K562 (cell line): ENCODE measurements around the gene ABCF3. TPM values are rescaled to one million over a fixed set of nuclear protein-coding genes. Genes with fewer than 3 reads are reported as not detected.

Source experiments
- ATAC-seq: fragments of 200-7000 bp; cut with Tn5 transposase; 3 replicates; pipeline ENCODE4 v1.9.1; 2020; ENCODE audit warnings: moderate library complexity
- BruUV-seq: library from RNA; stranded (reverse); fragments of 400-500 nt; replicated peaks from 2 replicates; lab custom pipeline; 2021; lab: Mats Ljungman, UMichigan
- CTCF ChIA-PET: fragments of 300-600 bp; formaldehyde crosslinking; extraction: SDS; loops from one replicate; lab custom pipeline; 2021; ENCODE audit warnings: low intra/inter-chr PET ratio; lab: Yijun Ruan, JAX
- POLR2A ChIA-PET: fragments of 300-600, 350-650 bp; sonication (Branson Sonifier 250); formaldehyde crosslinking; extraction: SDS; loops from one replicate; lab custom pipeline; 2021; ENCODE audit warnings: antibody characterized with exemption, inconsistent platforms; lab: Yijun Ruan, JAX
- DNase-seq, 4 experiments: peaks; one replicate each; pipeline versions ENCODE4 v3.0.0 to v3.0.0-alpha.2; 2011 to 2018; ENCODE audit warnings: low spot score in 3 of 4, mixed read lengths in 3 of 4; ENCODE audit errors: extremely low read depth in 1 of 4
- FAIRE-seq: peaks from 2 replicates; lab custom pipeline; 2011; peaks lifted over from hg19 to GRCh38; lab: Jason Lieb, UNC
- H2AFZ ChIP-seq: 2 replicates; pipeline ENCODE4 v1.6.0; 2011; ENCODE audit warnings: low read depth, low read length, control low read depth, inconsistent platforms
- H3K27ac ChIP-seq: fragments of 200-600 bp; 3 replicates; pipeline ENCODE4 v1.8.0; 2011; ENCODE audit warnings: low read depth, mild to moderate bottlenecking, control low read depth, inconsistent platforms, low read length, moderate library complexity, mixed read lengths; ENCODE audit errors: extremely low read depth
- H3K27me3 ChIP-seq, 2 experiments: fragments of 300-600 bp in 1 of 2; 2 replicates in 1 of 2; 3 replicates in 1 of 2; pipeline versions ENCODE4 v1.6.0 to v1.8.0; 2011; ENCODE audit warnings: inconsistent platforms in 2 of 2, low read length in 2 of 2, mild to moderate bottlenecking in 1 of 2, mixed read lengths in 1 of 2, moderate library complexity in 1 of 2; ENCODE audit not compliant: control insufficient read depth in 2 of 2, insufficient read depth in 2 of 2
- H3K36me3 ChIP-seq: fragments of 300-600 bp; 3 replicates; pipeline ENCODE4 v1.8.0; 2011; ENCODE audit warnings: mild to moderate bottlenecking, low read length, inconsistent platforms; ENCODE audit not compliant: control insufficient read depth, insufficient read depth
- H3K4me1 ChIP-seq, 2 experiments: fragments of 200-600 bp in 1 of 2; replicated peaks in 1 of 2; 2 replicates in 1 of 2; 3 replicates in 1 of 2; pipeline versions ENCODE4 v1.5.1 to v1.8.0; 2011; ENCODE audit warnings: inconsistent platforms in 2 of 2, low read length in 2 of 2, mild to moderate bottlenecking in 1 of 2, mixed read lengths in 1 of 2, moderate library complexity in 1 of 2; ENCODE audit not compliant: control insufficient read depth in 2 of 2, insufficient read depth in 2 of 2
- H3K4me2 ChIP-seq: 2 replicates; pipeline ENCODE4 v1.6.1; 2011; ENCODE audit warnings: low read length, control low read depth, inconsistent platforms, mixed read lengths; ENCODE audit not compliant: insufficient read depth
- H3K4me3 ChIP-seq: fragments of 200-600 bp; sonication (generic), shearing (Covaris generic); 2 replicates; pipeline ENCODE4 v1.5.1; 2016; ENCODE audit warnings: control low read depth, inconsistent platforms
- H3K79me2 ChIP-seq: fragments of 200-600 bp; 3 replicates; pipeline ENCODE4 v1.8.0; 2011; ENCODE audit warnings: low read length, inconsistent platforms; ENCODE audit not compliant: control insufficient read depth, insufficient read depth
- H3K9ac ChIP-seq, 2 experiments: 2 replicates each; pipeline versions ENCODE4 v1.6.0 to v1.6.1; 2011; ENCODE audit warnings: low read depth in 2 of 2, low read length in 2 of 2, control low read depth in 1 of 2, inconsistent platforms in 1 of 2, mild to moderate bottlenecking in 1 of 2, mixed read lengths in 1 of 2; ENCODE audit not compliant: insufficient read depth in 1 of 2
- H3K9me1 ChIP-seq: one replicate; pipeline ENCODE4 v1.6.0; 2011; ENCODE audit warnings: inconsistent platforms, mild to moderate bottlenecking, low read length, moderate library complexity; ENCODE audit not compliant: control insufficient read depth, insufficient read depth
- H3K9me3 ChIP-seq: replicated peaks from 2 replicates; pipeline ENCODE4 v1.5.1; 2011; ENCODE audit warnings: low read depth, low read length, inconsistent platforms; ENCODE audit not compliant: control insufficient read depth, insufficient read depth
- H4K20me1 ChIP-seq: replicated peaks from 2 replicates; pipeline ENCODE4 v1.6.1; 2011; ENCODE audit warnings: low read length, inconsistent platforms, mixed read lengths; ENCODE audit not compliant: control insufficient read depth, insufficient read depth
- CTBP1 ChIP-seq: fragments of 450-650 bp; IDR thresholded peaks from 2 replicates; pipeline ENCODE4 v1.6.1; 2016; ENCODE audit warnings: borderline replicate concordance
- PHTF2 ChIP-seq: fragments of 250-450 bp; sonication (Bioruptor Pico); IDR thresholded peaks from 2 replicates; pipeline ENCODE4 v1.5.0; 2021; ENCODE audit warnings: mild to moderate bottlenecking
- RAD21 ChIP-seq, 2 experiments: fragments of 250-450 bp in 1 of 2; fragments of 450-650 bp in 1 of 2; sonication (Bioruptor Pico) in 1 of 2; formaldehyde crosslinking in 1 of 2; IDR thresholded peaks in 1 of 2; conservative IDR thresholded peaks in 1 of 2; 2 replicates each; pipeline versions ENCODE4 v1.4.0 to v1.8.0; 2020 to 2022; ENCODE audit warnings: mild to moderate bottlenecking in 2 of 2, moderate library complexity in 1 of 2
- WGBS: fragments of 100-300 bp; shearing (Covaris generic); methylation state at CpG from one replicate; pipeline ENCODE4 v1.1.6; 2016; ENCODE audit warnings: low coverage, mixed read lengths; ENCODE audit not compliant: insufficient coverage; ENCODE audit errors: missing lambda C conversion rate; 5-methylcytosine and 5-hydroxymethylcytosine counted together
- in situ Hi-C: fragments of 300-500 bp; cut with MboI; formaldehyde crosslinking; loops from 4 replicates; pipeline ENCODE4 v1.15.0; 2018; ENCODE audit warnings: inconsistent platforms, mixed read lengths
- intact Hi-C: fragments of 100-400 bp; cut with micrococcal nuclease; formaldehyde crosslinking; loops from 2 replicates; pipeline ENCODE4 v1.14.2; 2022
- polyA plus RNA-seq, 8 experiments: library from polyadenylated mRNA; depleted of rRNA in 4 of 8; stranded (reverse) in 5 of 8; unstranded in 3 of 8; fragments of >200 nt; fragmentation: Nextera tagmentation in 2 of 8; fragmentation: Illumina TruSeq in 1 of 8; extraction: Ambion mirVana in 2 of 8; extraction: Trizol in 1 of 8; gene quantifications; 2 replicates each; pipeline versions ENCODE4 v1.2.1 to v1.2.3, GENCODE V29; 2011 to 2014; ENCODE audit warnings: inconsistent platforms in 1 of 8, missing spikeins in 1 of 8
- total RNA-seq, 7 experiments: library from RNA; depleted of rRNA in 6 of 7; stranded (reverse); fragments of >200 nt in 6 of 7; fragmentation: Illumina TruSeq in 2 of 7; extraction: Trizol in 2 of 7; gene quantifications; 2 replicates each; pipeline versions ENCODE4 v1.2.1 to v1.2.3, GENCODE V29; 2011 to 2021; ENCODE audit warnings: low replicate concordance in 1 of 7
- TF ChIP-seq, protein P1 (sequence below): fragments of 200-800 bp; sonication (Bioruptor generic); IDR thresholded peaks from 2 replicates; pipeline ENCODE4 v1.6.1; 2017; ENCODE audit warnings: missing genetic modification characterization, missing compliant biosample characterization
- TF ChIP-seq, protein P2 (sequence below), 2 experiments: fragments of 450-650 bp; formaldehyde crosslinking in 1 of 2; IDR thresholded peaks; 2 replicates each; pipeline versions ENCODE4 v1.4.0 to v1.6.1; 2014 to 2020; ENCODE audit warnings: mild to moderate bottlenecking in 2 of 2, borderline replicate concordance in 1 of 2, low read depth in 1 of 2
- TF ChIP-seq, protein P3 (sequence below), 3 experiments: IDR thresholded peaks in 2 of 3; conservative IDR thresholded peaks in 1 of 3; 2 replicates each; pipeline ENCODE4 v1.5.1; 2011 to 2012; ENCODE audit warnings: low read length in 3 of 3, mild to moderate bottlenecking in 3 of 3, control low read depth in 2 of 3, improper control_type of control experiment in 1 of 3, inconsistent platforms in 1 of 3, low read depth in 1 of 3, mixed read lengths in 1 of 3, moderate library complexity in 1 of 3; ENCODE audit not compliant: insufficient read depth in 2 of 3
- TF ChIP-seq, protein P4 (sequence below): sonication (generic); formaldehyde crosslinking; IDR thresholded peaks from 2 replicates; pipeline ENCODE4 v1.8.0; 2022; ENCODE audit warnings: missing genetic modification reagents, mild to moderate bottlenecking, moderate library complexity, borderline replicate concordance

ABCF3 gene
- total and polyA plus RNA-seq, 9 of the 15 experiments (the other 6 are each of a cell fraction or from before 2014, with no cell fraction given) = 6.7 to 77.9 (median 45.1) TPM

DNA sequence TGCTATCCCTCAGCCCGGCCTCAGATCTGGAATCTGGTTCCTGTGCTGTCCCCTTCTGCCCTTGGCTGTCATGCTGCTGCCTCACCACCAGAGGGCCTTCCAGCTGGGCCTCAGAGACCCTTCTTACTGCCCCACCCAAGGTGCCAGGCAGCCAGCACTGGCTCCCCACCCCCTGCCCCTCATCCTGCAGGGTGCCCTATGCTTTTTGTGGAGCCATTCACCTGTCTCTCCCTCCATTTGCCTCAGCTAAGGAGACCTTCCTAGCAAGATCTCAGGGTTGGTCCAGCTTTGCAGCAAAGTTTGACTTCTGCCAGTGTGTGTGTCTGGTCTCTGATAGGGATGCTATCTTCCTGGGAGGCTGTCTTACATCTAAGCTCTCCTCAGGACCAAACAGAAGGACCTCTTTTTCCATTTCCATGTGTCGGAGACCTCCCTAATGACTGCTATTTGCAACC is 41.5 kb downstream of the ABCF3 start:
- BruUV-seq = no TSS peak
- Histone ChIP-seq H3K27ac (no peak overlapping the region), H3K4me3 (no peak overlapping the region), H3K9me3 (no peaks in the 10 kb centered on the region), H3K4me1 (peaks cover 0 to 26% of the 10 kb centered on the region in 2 experiments; a peak in 3 of 5 replicates), H3K27me3 (peaks cover 41 to 67% of the 10 kb centered on the region in 2 experiments), H3K4me2 (no peak overlapping the region), H3K9ac (no peak overlapping the region), H4K20me1 (peaks cover 13% of the 10 kb centered on the region), H3K9me1 (no peaks in the 10 kb centered on the region), H3K36me3 (no peaks in the 10 kb centered on the region), H2AFZ (no peak overlapping the region), H3K79me2 (no peaks in the 10 kb centered on the region)
- in situ Hi-C loops (no loop called here), intact Hi-C loops (loop anchor here (1.0 kb wide), 1 partner anchor 57 kb away; no protein-coding TSS in a partner anchor)
- peak; percentile 59 to 80 (median 79) for DNase-seq
- ChIA-PET POLR2A (interaction anchor here (0.6 to 2.9 kb wide), 15 partner anchors 10 to 335 kb away, joined by 3 to 11 read pairs (median 3); partner anchors contain the start of gene EEF1AKMT4), CTCF (interaction anchor here (0.6 kb wide), 1 partner anchor 332 kb away, joined by 4 read pairs; no protein-coding TSS in a partner anchor)
- ATAC-seq = peak; percentile 84
- peak; percentile 69 for FAIRE-seq
- WGBS = 0% methylated on average over 2 of the region's 2 CpGs
- TF ChIP-seq RAD21 (CRISPR knock-in tag; conservative IDR thresholded peaks at IDR 0.05 in 1 of 2, IDR thresholded peaks at IDR 0.05 in 1 of 2) (peak; percentile 32 to 56; a peak in 3 of 4 replicates), PHTF2 (CRISPR knock-in tag) (no peak), CTBP1 (peak; percentile 51; the same call in 1 of the 2 replicates)
- TF ChIP-seq, protein P1, sequence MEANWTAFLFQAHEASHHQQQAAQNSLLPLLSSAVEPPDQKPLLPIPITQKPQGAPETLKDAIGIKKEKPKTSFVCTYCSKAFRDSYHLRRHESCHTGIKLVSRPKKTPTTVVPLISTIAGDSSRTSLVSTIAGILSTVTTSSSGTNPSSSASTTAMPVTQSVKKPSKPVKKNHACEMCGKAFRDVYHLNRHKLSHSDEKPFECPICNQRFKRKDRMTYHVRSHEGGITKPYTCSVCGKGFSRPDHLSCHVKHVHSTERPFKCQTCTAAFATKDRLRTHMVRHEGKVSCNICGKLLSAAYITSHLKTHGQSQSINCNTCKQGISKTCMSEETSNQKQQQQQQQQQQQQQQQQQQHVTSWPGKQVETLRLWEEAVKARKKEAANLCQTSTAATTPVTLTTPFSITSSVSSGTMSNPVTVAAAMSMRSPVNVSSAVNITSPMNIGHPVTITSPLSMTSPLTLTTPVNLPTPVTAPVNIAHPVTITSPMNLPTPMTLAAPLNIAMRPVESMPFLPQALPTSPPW (CRISPR knock-in tag) = 0 out of 2 replicates have a peak, but pooled peaks have one; percentile 11
- TF ChIP-seq, protein P2, sequence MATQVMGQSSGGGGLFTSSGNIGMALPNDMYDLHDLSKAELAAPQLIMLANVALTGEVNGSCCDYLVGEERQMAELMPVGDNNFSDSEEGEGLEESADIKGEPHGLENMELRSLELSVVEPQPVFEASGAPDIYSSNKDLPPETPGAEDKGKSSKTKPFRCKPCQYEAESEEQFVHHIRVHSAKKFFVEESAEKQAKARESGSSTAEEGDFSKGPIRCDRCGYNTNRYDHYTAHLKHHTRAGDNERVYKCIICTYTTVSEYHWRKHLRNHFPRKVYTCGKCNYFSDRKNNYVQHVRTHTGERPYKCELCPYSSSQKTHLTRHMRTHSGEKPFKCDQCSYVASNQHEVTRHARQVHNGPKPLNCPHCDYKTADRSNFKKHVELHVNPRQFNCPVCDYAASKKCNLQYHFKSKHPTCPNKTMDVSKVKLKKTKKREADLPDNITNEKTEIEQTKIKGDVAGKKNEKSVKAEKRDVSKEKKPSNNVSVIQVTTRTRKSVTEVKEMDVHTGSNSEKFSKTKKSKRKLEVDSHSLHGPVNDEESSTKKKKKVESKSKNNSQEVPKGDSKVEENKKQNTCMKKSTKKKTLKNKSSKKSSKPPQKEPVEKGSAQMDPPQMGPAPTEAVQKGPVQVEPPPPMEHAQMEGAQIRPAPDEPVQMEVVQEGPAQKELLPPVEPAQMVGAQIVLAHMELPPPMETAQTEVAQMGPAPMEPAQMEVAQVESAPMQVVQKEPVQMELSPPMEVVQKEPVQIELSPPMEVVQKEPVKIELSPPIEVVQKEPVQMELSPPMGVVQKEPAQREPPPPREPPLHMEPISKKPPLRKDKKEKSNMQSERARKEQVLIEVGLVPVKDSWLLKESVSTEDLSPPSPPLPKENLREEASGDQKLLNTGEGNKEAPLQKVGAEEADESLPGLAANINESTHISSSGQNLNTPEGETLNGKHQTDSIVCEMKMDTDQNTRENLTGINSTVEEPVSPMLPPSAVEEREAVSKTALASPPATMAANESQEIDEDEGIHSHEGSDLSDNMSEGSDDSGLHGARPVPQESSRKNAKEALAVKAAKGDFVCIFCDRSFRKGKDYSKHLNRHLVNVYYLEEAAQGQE (IDR thresholded peaks at IDR 0.05; ENCODE audit: borderline replicate concordance) = peak; percentile 37; the same call in 1 of the 2 replicates
- TF ChIP-seq, protein P2 (CRISPR knock-in tag; IDR thresholded peaks at IDR 0.05; ENCODE audit: low read depth) = no peak
- TF ChIP-seq, protein P3, sequence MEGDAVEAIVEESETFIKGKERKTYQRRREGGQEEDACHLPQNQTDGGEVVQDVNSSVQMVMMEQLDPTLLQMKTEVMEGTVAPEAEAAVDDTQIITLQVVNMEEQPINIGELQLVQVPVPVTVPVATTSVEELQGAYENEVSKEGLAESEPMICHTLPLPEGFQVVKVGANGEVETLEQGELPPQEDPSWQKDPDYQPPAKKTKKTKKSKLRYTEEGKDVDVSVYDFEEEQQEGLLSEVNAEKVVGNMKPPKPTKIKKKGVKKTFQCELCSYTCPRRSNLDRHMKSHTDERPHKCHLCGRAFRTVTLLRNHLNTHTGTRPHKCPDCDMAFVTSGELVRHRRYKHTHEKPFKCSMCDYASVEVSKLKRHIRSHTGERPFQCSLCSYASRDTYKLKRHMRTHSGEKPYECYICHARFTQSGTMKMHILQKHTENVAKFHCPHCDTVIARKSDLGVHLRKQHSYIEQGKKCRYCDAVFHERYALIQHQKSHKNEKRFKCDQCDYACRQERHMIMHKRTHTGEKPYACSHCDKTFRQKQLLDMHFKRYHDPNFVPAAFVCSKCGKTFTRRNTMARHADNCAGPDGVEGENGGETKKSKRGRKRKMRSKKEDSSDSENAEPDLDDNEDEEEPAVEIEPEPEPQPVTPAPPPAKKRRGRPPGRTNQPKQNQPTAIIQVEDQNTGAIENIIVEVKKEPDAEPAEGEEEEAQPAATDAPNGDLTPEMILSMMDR (IDR thresholded peaks at IDR 0.05 in 2 of 3, conservative IDR thresholded peaks at IDR 0.05 in 1 of 3; ENCODE audit: insufficient read depth in 2 of 3, low read depth in 1 of 3, low read length in 3 of 3) = peak; percentile 74 to 82 (median 79)
- TF ChIP-seq, protein P4, sequence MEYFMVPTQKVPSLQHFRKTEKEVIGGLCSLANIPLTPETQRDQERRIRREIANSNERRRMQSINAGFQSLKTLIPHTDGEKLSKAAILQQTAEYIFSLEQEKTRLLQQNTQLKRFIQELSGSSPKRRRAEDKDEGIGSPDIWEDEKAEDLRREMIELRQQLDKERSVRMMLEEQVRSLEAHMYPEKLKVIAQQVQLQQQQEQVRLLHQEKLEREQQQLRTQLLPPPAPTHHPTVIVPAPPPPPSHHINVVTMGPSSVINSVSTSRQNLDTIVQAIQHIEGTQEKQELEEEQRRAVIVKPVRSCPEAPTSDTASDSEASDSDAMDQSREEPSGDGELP (CRISPR knock-in tag) = peak; percentile 86
